HCT116 (cell line): ENCODE results near the gene C11orf68. TPM values are rescaled to one million over a fixed set of nuclear protein-coding genes. Genes with fewer than 3 reads are reported as not detected.

ENCODE experiments used
- ATAC-seq: fragments of 200-7000 bp; cut with Tn5 transposase; 2 replicates; pipeline ENCODE4 v1.9.1; 2020; ENCODE audit warnings: mild to moderate bottlenecking, moderate library complexity
- BruUV-seq: library from RNA; stranded (reverse); fragments of 400-500 nt; replicated peaks from 2 replicates; lab custom pipeline; 2021; lab: Mats Ljungman, UMichigan
- CTCF ChIA-PET: fragments of 300-600 bp; sonication (Branson Sonifier 250); formaldehyde crosslinking; loops from one replicate; lab custom pipeline; 2021; ENCODE audit warnings: antibody characterized with exemption; lab: Charles Lee
- POLR2A ChIA-PET: fragments of 300-600, 350-600 bp; sonication (Branson Sonifier 250); formaldehyde crosslinking; loops from one replicate; lab custom pipeline; 2021; ENCODE audit warnings: antibody characterized with exemption; lab: Charles Lee
- RAD21 ChIA-PET, 2 experiments: fragments of 300-600 bp; sonication (Branson Sonifier 250); formaldehyde crosslinking; loops; one replicate each; lab custom pipeline; 2023; ENCODE audit warnings: low total read pairs in 2 of 2; ENCODE audit not compliant: uncharacterized antibody in 2 of 2, unreplicated experiment in 2 of 2, low non-redundant PET in 1 of 2; lab: Charles Lee
- DNase-seq: peaks from one replicate; pipeline ENCODE4 v3.0.0-alpha.2; 2010; ENCODE audit warnings: low read depth, low spot score
- H2AFZ ChIP-seq: fragments of 200-600 bp; shearing (Covaris generic), sonication (generic); 2 replicates; pipeline ENCODE4 v1.6.1; 2017; ENCODE audit warnings: low read depth, mixed run types, mixed read lengths, antibody characterized with exemption, low read length; ENCODE audit not compliant: poor library complexity, severe bottlenecking
- H3K27ac ChIP-seq: 2 replicates; pipeline ENCODE4 v1.5.1; 2012; ENCODE audit warnings: low read depth, low read length
- H3K27me3 ChIP-seq: fragments of 200-600 bp; sonication (generic); 2 replicates; pipeline ENCODE4 v1.6.1; 2016; ENCODE audit warnings: mixed run types, low read length, mixed read lengths; ENCODE audit not compliant: insufficient read depth
- H3K36me3 ChIP-seq, 2 experiments: fragments of 200-500 bp in 1 of 2; fragments of 200-600 bp in 1 of 2; sonication (Bioruptor generic) in 1 of 2; sonication (generic) in 1 of 2; 2 replicates each; pipeline versions ENCODE4 v1.5.1 to v1.6.1; 2014 to 2016; ENCODE audit warnings: low read length in 2 of 2, inconsistent platforms in 1 of 2, mixed read lengths in 1 of 2, mixed run types in 1 of 2; ENCODE audit not compliant: insufficient read depth in 2 of 2, control insufficient read depth in 1 of 2
- H3K4me1 ChIP-seq, 2 experiments: fragments of 200-600 bp in 1 of 2; sonication (generic) in 1 of 2; 2 replicates each; pipeline versions ENCODE4 v1.5.1 to v1.6.1; 2012 to 2017; ENCODE audit warnings: low read length in 2 of 2, inconsistent platforms in 1 of 2, mild to moderate bottlenecking in 1 of 2, mixed read lengths in 1 of 2, mixed run types in 1 of 2, moderate library complexity in 1 of 2; ENCODE audit not compliant: insufficient read depth in 2 of 2, control insufficient read depth in 1 of 2
- H3K4me2 ChIP-seq: fragments of 200-600 bp; sonication (generic); 2 replicates; pipeline ENCODE4 v1.6.1; 2017; ENCODE audit warnings: mixed run types, low read length, mixed read lengths
- H3K4me3 ChIP-seq, 2 experiments: fragments of 200-600 bp in 1 of 2; sonication (generic) in 1 of 2; replicated peaks in 1 of 2; 2 replicates each; pipeline ENCODE4 v1.5.1; 2011 to 2016; ENCODE audit warnings: low read length in 2 of 2, control low read depth in 1 of 2, low read depth in 1 of 2, mild to moderate bottlenecking in 1 of 2, mixed read lengths in 1 of 2, mixed run types in 1 of 2
- H3K79me2 ChIP-seq: fragments of 200-600 bp; sonication (generic); 2 replicates; pipeline ENCODE4 v1.6.1; 2017; ENCODE audit warnings: mild to moderate bottlenecking, mixed run types, low read length, moderate library complexity, mixed read lengths; ENCODE audit not compliant: insufficient read depth
- H3K9ac ChIP-seq: fragments of 200-600 bp; sonication (generic); 2 replicates; pipeline ENCODE4 v1.6.1; 2016; ENCODE audit warnings: low read length, mixed read lengths
- H3K9me2 ChIP-seq: fragments of 200-600 bp; sonication (generic), shearing (Covaris generic); 2 replicates; pipeline ENCODE4 v1.6.1; 2017; ENCODE audit warnings: mixed run types, mild to moderate bottlenecking, moderate library complexity; ENCODE audit not compliant: insufficient read depth
- H3K9me3 ChIP-seq, 2 experiments: fragments of 200-500 bp in 1 of 2; fragments of 200-600 bp in 1 of 2; sonication (Bioruptor generic) in 1 of 2; sonication (generic) in 1 of 2; 2 replicates each; pipeline ENCODE4 v1.6.1; 2014 to 2017; ENCODE audit warnings: low read length in 2 of 2, mixed read lengths in 2 of 2, inconsistent platforms in 1 of 2, low read depth in 1 of 2, mild to moderate bottlenecking in 1 of 2, mixed run types in 1 of 2, moderate library complexity in 1 of 2; ENCODE audit not compliant: control insufficient read depth in 1 of 2, insufficient read depth in 1 of 2
- H4K20me1 ChIP-seq: fragments of 200-600 bp; sonication (generic), shearing (Covaris generic); 2 replicates; pipeline ENCODE4 v1.6.1; 2017; ENCODE audit warnings: mixed run types, mild to moderate bottlenecking, moderate library complexity; ENCODE audit not compliant: insufficient read depth
- CEBPB ChIP-seq: IDR thresholded peaks from 2 replicates; pipeline ENCODE4 v1.6.1; 2012; ENCODE audit warnings: low read depth
- CTCF ChIP-seq, 3 experiments: fragments of 200-600 bp in 1 of 3; sonication (generic) in 1 of 3; IDR thresholded peaks in 2 of 3; conservative IDR thresholded peaks in 1 of 3; 2 replicates each; pipeline ENCODE4 v1.5.1; 2012 to 2017; ENCODE audit warnings: low read depth in 2 of 3, low read length in 2 of 3, antibody characterized with exemption in 1 of 3, borderline replicate concordance in 1 of 3, control low read depth in 1 of 3, mild to moderate bottlenecking in 1 of 3, mixed read lengths in 1 of 3, mixed run types in 1 of 3, moderate library complexity in 1 of 3; ENCODE audit not compliant: insufficient read depth in 1 of 3
- EGR1 ChIP-seq: IDR thresholded peaks from 2 replicates; pipeline ENCODE4 v1.6.1; 2012; ENCODE audit warnings: low read depth
- EZH2 ChIP-seq: fragments of 200-600 bp; sonication (generic); IDR thresholded peaks from 2 replicates; pipeline ENCODE4 v1.6.1; 2017; ENCODE audit warnings: antibody characterized with exemption, mixed run types
- JUND ChIP-seq: IDR thresholded peaks from 2 replicates; pipeline ENCODE4 v1.6.1; 2012
- POLR2AphosphoS5 ChIP-seq: IDR thresholded peaks from 2 replicates; pipeline ENCODE4 v1.6.1; 2011; ENCODE audit warnings: mild to moderate bottlenecking, low read depth, low read length, moderate library complexity
- RAD21 ChIP-seq: IDR thresholded peaks from 2 replicates; pipeline ENCODE4 v1.6.1; 2012; ENCODE audit warnings: low read depth, mild to moderate bottlenecking
- SIN3A ChIP-seq: IDR thresholded peaks from 2 replicates; pipeline ENCODE4 v1.6.1; 2012; ENCODE audit warnings: low read depth
- SP1 ChIP-seq: IDR thresholded peaks from 2 replicates; pipeline ENCODE4 v1.6.1; 2012; ENCODE audit warnings: low read depth
- ZNF274 ChIP-seq: fragments of 200-500 bp; sonication (Bioruptor generic); IDR thresholded peaks from 2 replicates; pipeline ENCODE4 v1.6.1; 2014; ENCODE audit warnings: mild to moderate bottlenecking, low read depth, low read length, inconsistent platforms
- intact Hi-C: fragments of 100-400 bp; cut with micrococcal nuclease; formaldehyde crosslinking; loops from 2 replicates; pipeline ENCODE4 v1.10.0; 2022
- total RNA-seq: library from RNA; stranded (reverse); gene quantifications from one replicate; pipeline ENCODE4 v1.2.1, GENCODE V29; 2021; ENCODE audit not compliant: unreplicated experiment

The C11orf68 gene
- total RNA-seq, 1 experiment from 2014 or later, result 49.8 TPM

- TF ChIP-seq CTCF (IDR thresholded peaks at IDR 0.05 in 2 of 3, conservative IDR thresholded peaks at IDR 0.05 in 1 of 3; ENCODE audit: borderline replicate concordance in 1 of 3, insufficient read depth in 1 of 3, low read depth in 2 of 3, low read length in 2 of 3) (no peak), EGR1 (no peak), EZH2 (no peak), RAD21 (no peak), SP1 (no peak), ZNF274 (no peak), CEBPB (no peak)
Measured at GRCh38 chr11:65918211-65919140, at the start of gene C11orf68 (continued).

GRCh38 chr11:65967329-65967934, 48.6 kb upstream of the C11orf68 start:
- Histone ChIP-seq H3K4me1 (peaks cover 8 to 9% of the 10 kb centered on the region in 2 experiments; a peak in 3 of 4 replicates), H3K79me2 (peaks cover 44% of the 10 kb centered on the region), H2AFZ (no peak overlapping the region), H4K20me1 (no peaks in the 10 kb centered on the region), H3K27me3 (no peaks in the 10 kb centered on the region), H3K27ac (no peak overlapping the region), H3K4me2 (no peak overlapping the region), H3K9me2 (no peaks in the 10 kb centered on the region), H3K9ac (no peak overlapping the region), H3K4me3 (no peak overlapping the region), H3K36me3 (peaks cover 33 to 46% of the 10 kb centered on the region in 2 experiments; a peak in 3 of 4 replicates), H3K9me3 (no peaks in the 10 kb centered on the region)
- ChIA-PET CTCF (no interaction called here), POLR2A (no interaction called here), RAD21 (no interaction called here)
- TF ChIP-seq SIN3A (no peak), POLR2AphosphoS5 (no peak), JUND (no peak), CEBPB (no peak)
- no peak for ATAC-seq
- BruUV-seq, result no TSS peak
- DNase-seq, result no peak
- intact Hi-C loops, result no loop called here
